IMR-90 (cell line): ENCODE data around the gene UBE2K.
A peak's percentile ranks its signal among the peaks of the same experiment; 100 is the strongest.

Experiments used
- BHLHE40 ChIP-seq: fragments of 150-350 bp; IDR thresholded peaks from 2 replicates; pipeline ENCODE4 v1.6.1; 2016; ENCODE audit warnings: mild to moderate bottlenecking, low read depth, low read length
- CEBPB ChIP-seq: IDR thresholded peaks from 2 replicates; pipeline ENCODE4 v1.6.1; 2012; ENCODE audit warnings: low read depth, low read length, improper control_type of control experiment
- CHD1 ChIP-seq: IDR thresholded peaks from 2 replicates; pipeline ENCODE4 v1.6.1; 2012; ENCODE audit warnings: low read depth, low read length, improper control_type of control experiment
- CTCF ChIP-seq: conservative IDR thresholded peaks from 2 replicates; pipeline ENCODE4 v1.5.1; 2012; ENCODE audit warnings: mild to moderate bottlenecking, low read depth, low read length, improper control_type of control experiment
- ELK1 ChIP-seq: fragments of 150-350 bp; IDR thresholded peaks from 2 replicates; pipeline ENCODE4 v1.6.1; 2016; ENCODE audit warnings: low read depth, mild to moderate bottlenecking, low read length, moderate library complexity, borderline replicate concordance
- FOS ChIP-seq: fragments of 150-350 bp; IDR thresholded peaks from 2 replicates; pipeline ENCODE4 v1.6.1; 2016; ENCODE audit warnings: low read depth, low read length
- MAFK ChIP-seq: IDR thresholded peaks from 2 replicates; pipeline ENCODE4 v1.6.1; 2012; ENCODE audit warnings: low read depth, low read length, improper control_type of control experiment
- MXI1 ChIP-seq: IDR thresholded peaks from 2 replicates; pipeline ENCODE4 v1.6.1; 2012; ENCODE audit warnings: low read depth, mild to moderate bottlenecking, low read length, moderate library complexity, borderline replicate concordance
- NFE2L2 ChIP-seq: fragments of 150-350 bp; IDR thresholded peaks from 2 replicates; pipeline ENCODE4 v1.6.1; 2016; ENCODE audit warnings: low read depth, mild to moderate bottlenecking, low read length
- POLR2A ChIP-seq: IDR thresholded peaks from 2 replicates; pipeline ENCODE4 v1.6.1; 2012; ENCODE audit warnings: mild to moderate bottlenecking, low read depth, low read length
- RAD21 ChIP-seq: IDR thresholded peaks from 2 replicates; pipeline ENCODE4 v1.6.1; 2012; ENCODE audit warnings: low read length, improper control_type of control experiment
- RFX5 ChIP-seq: IDR thresholded peaks from 2 replicates; pipeline ENCODE4 v1.8.0; 2012; ENCODE audit warnings: low read depth, mild to moderate bottlenecking, low read length, moderate library complexity
- SMC3 ChIP-seq: fragments of 150-350 bp; IDR thresholded peaks from 2 replicates; pipeline ENCODE4 v1.6.1; 2016; ENCODE audit warnings: low read depth, mild to moderate bottlenecking, antibody characterized with exemption, low read length, moderate library complexity
- USF2 ChIP-seq: fragments of 150-350 bp; IDR thresholded peaks from 2 replicates; pipeline ENCODE4 v1.6.1; 2017; ENCODE audit warnings: mild to moderate bottlenecking, antibody characterized with exemption, low read length, low read depth

- TF ChIP-seq FOS (no peak), NFE2L2 (no peak), CTCF (no peak), SMC3 (no peak), MAFK (no peak), POLR2A (peak; percentile 67; the same call in 1 of the 2 replicates), MXI1 (peak; percentile 92), BHLHE40 (no peak), CHD1 (no peak), RFX5 (no peak), ELK1 (no peak), CEBPB (no peak), RAD21 (no peak), USF2 (no peak)
Observed at GRCh38 chr4:39697740-39698423, at the start of gene UBE2K.
